NCI-H2029 treated with DMSO at 0.1 percent for 48 hours (cell line): ENCODE data around the gene EOGT.

ENCODE experiments used
- DNase-seq: peaks from one replicate; lab custom pipeline; 2025; lab: John Stamatoyannopoulos, UW

Gene EOGT

DNA sequence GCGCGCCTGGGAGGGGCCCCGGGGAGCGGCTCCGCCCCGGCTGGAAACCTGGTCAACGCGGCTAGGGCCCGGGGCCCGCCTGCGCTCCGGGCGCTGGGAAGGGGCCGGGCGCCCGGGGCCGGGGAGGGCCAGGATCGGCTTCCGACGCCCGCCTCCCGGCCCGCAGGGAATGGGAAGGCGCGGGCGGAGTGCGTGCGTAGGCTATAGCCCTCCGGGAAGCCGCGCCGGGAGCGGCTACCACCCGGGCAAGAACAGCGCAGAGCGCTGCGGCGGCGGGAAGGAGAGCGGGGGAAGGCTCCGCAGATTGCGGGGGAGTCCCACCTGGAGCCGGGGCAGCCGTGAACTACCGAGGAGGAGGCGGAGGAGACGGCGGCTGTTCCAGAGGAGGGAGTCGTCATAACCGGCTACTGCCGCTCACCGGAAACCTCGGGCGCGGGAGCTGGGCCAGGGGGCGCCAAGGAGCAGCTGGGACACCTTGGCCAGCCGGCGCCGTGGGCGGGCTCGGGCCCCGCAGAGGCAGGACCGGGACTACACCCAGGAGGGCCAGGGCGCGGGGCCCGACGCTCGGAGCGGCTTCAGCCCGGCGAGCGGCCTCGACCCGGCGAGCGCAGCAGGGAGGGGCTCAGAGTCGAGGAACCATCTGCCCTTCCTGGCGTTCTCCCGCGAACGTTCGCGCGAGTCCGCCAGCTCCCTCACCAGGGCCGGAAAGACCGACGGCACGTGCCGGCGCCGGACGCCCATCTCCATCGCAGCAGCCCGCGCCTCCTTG is at the start of gene EOGT:
TSS of gene EOGT (minus strand) at position 432 of the 769 bp plus-strand sequence. CDS start 3,838 bp downstream, outside the sequence.
- DNase-seq, result no peak

DNA sequence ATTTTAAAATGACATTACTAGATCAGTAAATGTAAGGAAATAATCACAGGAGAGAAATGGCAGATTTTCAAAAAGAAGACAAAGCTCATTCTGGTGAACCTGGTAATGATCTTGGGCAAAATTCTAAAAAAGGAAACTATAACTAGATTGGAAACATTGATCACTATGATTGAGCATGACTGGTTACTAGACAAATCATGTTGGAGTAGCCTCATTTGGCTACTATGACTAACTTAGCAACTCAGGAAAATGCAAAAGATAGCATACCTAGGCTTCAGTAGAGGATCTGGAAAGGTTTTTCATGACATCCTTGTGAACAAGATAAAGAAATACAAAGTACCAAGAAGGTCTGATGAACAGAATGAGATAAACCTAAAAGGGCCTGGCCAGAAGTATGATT is 46.2 kb upstream of the EOGT start:
- DNase-seq, result no peak

DNA sequence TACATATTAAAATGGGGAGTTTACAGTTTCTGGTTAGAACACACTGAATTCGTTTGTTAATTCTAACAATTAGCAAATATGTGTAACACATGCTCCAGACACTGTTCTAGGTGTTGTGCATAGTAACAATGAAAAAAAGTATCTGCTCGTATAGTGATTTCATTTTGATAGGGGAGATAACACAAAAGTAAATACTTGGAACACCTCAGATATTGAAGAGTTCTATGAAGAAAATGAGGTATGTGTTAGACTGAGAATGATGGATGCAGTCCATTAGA is 45.4 kb upstream of the EOGT start:
- DNase-seq, result no peak

DNA sequence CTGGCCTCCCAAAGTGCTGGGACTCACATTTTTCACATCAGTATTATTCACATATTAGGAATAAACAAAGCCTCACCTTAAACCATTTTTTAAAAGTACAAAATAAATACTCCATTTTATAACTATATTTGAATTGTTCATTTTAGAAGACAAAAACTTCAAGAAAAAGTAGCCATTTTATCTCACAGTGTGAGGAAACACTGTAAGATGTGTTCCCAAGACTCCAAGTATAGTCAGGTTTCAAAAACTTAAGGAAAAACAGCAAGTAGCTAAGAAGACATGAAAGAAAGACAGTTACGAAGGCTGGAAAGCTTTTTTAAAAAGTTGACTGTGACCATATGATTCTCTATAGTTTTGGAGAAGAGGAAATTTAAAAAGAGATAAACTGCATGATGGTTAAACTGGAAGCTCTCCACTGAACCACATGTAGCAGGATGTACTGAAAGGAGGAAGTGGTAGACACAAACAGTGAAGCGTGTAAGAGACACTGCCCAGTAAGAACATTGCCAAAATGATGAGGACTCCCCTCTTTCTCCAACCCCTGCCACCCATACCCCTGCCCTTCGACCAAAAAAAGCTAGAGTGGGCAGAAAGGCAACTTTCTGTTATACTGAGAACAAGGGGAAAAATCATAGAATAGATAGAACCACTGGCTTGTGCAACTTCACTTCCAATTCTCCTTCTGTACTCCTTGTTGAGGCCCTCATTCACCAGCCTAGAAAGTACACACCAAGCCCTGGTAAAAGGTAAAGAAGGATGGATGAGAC is 44.9 kb upstream of the EOGT start:
- no peak for DNase-seq

DNA sequence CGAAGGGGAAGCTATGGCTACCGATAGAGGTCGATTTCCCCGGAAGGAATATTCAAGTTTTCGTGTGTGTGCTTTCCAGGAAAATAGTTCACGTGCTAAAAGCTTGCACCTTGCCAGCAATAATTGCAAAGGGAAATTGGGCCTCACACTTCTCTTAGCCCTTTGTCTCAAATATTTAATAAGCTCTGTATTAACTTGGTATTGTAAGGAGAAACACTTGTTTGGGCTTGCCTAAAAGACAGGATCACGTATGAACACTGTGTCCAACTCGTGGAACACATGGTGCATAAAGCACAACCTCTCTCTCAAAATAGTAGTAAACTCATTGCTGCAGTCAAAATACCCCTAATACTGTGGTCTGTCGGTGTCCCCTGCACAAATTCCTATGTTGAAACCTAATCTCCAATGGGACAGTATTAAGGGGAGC is 39.0 kb upstream of the EOGT start:
- DNase-seq, result no peak

DNA sequence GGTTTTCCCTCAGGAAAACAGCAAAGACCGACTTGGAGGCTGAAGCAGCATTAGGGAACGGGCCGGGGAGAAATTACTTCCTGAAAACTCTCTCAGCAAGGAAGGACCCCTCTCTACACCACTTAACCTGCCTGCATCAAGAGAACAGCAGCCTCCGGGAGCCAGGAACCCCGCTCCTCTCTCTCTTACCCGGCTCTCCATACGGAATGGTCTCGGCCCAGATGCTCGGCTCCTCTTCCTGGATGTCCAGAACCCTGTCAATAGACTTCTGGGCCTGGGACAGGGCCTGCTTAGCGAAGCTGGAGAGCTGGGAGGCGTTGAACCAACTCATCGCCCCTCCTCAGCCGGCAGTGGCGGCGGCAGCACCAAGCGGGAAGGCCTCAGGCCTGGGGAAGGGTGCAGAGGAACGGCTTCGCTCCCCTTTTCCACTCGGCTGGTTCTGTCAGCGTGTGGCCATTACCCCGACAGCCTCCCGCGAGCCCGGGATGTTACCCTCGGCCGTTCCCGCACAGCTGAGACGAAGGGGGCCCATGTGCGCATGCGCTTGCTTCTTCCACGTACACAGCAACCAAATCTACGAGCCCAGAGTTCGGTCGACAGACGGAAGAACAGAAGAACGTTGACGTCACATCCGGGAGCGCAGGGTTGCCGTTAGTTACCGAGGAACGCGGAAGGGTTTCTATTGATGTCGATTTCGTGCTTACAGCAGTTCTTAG is 38.4 kb upstream of the EOGT start, which contains the start of gene TMF1:
TSS of gene TMF1 (minus strand) at position 578 of the 716 bp plus-strand sequence. CDS start at position 331, 247 bp downstream.
- no peak for DNase-seq

DNA sequence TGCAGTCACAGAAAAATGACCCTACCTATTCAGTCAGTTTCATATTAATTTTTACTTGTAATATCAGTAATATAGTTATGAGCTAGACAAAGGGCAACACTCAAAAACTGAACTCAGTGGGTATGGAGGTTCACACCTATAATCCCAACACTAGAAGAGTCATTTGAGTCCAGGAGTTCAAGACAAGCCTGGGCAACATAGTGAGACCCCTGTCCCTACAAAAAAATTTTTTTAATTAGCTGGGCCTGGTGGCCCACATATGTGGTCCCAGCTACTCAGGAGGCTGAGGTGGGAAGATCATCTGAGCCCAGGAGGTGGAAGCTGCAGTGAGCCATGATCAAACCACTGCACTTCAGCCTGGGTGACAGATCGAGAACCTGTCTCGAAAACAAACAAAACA is 35.5 kb upstream of the EOGT start:
- no peak for DNase-seq

DNA sequence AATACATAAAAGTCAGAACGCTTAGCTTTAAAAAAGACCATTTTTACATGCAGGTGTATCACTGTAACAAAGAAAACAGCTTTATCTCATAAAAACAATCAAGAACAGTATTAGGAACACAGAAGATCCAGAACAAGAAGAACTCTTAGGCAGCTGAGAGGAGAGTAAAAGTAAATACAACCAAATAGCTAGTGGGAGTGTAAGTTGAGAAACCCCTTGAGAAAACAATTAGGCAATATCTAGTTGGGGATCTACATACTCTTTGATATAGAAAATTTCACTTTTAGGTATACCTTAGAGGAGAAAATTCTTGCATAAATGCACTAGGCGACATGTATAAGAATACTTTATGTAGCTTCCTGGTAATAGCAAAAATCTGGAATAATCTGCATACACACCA is 31.1 kb upstream of the EOGT start:
- no peak for DNase-seq

DNA sequence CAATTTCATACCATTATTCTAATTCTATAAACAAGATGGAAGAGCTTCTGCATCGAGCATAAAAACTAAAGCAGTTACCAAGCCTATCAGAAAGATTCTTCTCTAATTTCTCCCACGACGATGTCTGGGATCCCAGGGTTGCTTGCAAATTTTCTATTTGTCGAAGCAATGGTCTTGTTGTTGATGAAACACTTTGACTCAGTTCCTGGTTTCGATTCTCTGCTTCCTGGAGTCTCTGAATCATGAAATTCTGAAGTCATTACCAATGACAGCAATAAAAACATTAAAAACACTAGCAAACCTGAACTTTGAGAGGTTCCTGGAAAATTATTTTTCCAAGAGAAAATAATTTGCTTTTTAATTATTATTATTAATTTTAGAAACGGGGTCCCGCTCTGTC is 20.0 kb upstream of the EOGT start:
- no peak for DNase-seq

DNA sequence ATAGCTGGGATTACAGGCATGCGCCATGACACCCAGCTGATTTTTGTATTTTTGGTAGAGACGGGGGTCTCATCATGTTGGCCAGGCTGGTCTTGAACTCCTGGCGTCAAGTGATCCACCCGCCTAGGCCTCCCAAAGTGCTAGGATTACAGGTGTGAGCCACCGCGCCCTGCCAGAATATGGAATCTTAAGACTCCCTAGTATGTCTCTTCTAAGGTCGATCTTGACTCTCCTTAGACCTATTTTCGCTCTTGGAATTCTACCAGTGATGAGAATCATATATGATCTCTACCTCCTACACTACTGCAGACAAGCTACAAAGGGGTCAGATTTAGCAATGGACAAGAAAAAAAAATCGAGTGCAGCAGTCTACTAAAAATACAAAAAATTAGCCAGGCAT is 19.3 kb upstream of the EOGT start:
- DNase-seq, result no peak

DNA sequence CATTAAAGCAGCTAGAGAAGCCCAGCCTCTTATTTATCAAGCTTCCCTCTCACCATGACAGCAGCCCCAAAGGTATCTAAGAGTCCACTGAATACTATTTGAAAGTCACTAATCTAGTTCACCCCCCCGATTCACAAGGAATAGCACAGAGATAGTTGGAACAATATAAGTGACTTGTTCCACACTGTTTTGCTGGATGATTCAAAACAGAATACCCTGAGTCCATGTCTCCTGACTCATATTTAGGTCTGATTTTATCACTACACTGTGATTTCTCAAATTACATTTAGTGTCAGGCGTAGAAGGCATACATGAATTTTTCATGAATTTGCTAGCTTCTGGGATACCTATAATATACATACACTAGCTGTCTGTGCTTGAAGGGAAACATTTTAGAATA is 18.7 kb upstream of the EOGT start:
- DNase-seq, result no peak

DNA sequence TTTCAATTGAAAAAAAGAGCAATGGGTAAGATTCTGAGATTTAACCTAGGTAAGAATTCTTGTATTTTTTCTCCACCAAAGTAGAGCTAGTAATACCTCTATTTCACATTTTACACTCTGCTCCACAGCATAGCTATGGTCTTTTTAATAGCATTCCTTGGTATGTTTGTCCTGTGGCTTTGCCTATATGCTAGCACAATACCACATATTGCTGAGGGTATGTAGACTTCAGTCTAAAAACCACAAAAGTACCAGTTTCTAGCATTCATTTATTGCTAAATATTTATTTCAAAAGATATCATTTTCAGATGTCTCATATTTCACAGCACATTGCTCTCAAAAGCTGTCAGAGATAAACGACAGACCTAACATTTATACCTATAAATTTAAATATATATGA is 18.2 kb upstream of the EOGT start:
- DNase-seq, result no peak

DNA sequence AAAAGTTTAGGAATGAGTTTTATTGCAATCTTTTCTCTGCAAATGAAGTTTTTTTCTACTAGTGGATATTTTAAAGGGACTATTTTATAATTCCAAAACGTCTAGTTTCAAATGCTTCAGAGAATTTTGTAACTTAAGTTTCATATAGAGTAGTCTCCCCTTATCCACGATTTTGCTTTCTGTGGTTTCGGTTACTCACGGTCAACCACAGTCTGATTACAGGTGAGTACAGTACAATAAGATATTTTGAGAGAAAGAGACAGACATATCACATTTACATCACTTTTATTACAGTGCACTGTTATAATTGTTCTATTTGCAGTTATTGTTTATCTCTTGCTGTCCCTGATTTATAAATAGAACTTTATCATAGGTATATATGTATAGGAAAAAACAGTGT is 7.4 kb upstream of the EOGT start:
- DNase-seq, result no peak

DNA sequence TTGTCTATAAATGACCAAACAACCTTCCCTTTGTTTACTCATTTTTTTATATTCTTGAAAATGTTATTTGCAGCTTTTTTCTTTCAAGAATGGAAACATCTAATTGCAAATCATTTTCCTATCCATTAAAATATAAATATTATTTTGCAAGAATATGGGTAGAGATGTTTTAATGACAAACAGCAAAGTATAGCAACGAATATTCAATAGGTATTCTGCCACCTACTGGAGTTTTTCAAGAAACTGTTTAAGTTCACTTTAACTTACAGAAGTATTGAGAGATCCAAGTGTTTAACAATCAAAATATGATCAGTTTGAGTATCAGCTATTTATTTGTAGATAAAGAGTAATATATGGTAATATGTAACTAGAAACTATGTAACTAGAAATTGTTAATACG is 6.9 kb upstream of the EOGT start:
- DNase-seq, result no peak

DNA sequence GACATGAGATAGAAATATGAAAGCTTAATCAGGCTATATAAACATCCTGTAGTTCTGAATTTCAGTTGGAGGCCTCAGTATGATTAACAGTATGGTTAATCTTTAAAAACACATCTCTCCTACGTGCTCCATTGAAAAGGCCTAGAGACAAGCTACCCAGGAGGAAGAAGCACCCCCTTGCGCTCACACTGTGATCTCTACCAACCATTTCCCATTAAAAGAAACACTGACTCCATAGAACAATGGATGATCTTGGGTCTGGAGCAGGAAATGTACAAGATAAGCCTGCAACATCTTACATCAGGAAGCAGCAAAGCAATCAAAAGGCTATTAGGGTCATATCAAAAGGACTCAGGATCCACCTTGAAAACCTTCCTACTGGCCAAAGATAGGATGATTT is 3.4 kb upstream of the EOGT start:
- DNase-seq, result no peak

DNA sequence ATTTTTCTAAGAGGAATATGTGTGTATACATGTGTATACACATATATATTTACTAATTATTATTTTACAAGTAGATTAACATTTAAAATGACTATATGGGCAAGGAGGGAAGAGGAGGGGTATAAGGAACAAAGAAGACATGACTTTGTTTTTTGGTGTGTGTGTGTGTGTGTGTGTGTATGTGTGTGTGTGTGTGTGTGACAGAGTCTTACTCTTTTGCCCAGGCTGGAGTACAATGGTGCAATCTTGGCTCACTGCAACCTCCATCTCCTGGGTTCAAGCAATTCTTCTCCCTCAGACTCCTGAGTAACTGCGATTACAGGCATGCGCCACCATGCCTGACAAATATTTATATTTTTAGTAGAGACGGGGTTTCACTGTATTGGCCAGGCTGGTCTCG is 2.6 kb upstream of the EOGT start:
- no peak for DNase-seq

DNA sequence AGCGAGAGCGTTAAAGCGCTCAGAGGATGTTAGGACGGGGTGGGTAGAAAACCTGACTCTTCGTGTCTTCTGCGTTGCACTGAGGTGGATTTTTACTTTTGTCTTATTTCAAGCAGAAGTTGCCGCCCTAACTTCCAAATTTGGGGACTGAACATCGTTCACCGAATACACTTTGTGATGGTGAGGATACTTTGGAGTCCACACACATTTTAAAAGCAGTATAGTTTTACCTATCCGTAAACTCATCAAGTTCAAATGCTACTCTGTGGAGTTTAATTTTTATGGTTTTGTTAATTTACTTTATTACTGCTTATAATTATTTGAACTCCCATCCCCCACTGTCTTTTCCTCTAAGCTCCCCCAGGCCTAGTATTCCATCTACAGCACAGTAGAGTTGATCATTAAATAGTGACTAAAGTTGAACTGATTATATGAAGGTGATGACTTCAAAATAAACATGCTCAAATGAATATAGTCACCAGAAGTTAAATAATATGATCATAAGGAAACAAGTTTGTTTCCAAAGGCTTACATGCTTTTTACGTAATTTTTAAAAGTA is 617 bp upstream of the EOGT start:
- DNase-seq, result no peak

DNA sequence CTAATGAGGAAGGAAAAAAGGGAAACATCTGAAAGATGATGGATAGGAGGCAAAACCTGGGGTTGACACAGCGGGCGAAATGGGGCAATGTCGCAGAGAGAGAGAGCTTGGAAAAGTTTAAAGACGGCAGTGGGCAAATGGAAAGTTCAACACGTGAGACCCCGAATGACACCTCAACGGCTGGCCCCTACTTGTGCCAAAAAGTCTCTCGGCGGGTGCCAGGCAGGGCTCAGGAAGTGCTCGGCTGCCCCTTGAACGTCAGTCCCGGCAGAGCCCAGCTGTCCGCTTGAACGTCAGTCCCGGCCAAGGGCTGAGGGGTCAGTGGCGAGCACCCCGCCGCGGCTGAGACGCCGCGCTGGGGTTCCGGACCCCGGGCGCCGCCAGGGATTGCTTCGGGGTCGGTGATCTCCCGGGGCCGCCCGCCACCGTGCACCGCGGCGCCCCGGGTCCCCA is 658 bp downstream of the EOGT start:
- DNase-seq, result no peak

DNA sequence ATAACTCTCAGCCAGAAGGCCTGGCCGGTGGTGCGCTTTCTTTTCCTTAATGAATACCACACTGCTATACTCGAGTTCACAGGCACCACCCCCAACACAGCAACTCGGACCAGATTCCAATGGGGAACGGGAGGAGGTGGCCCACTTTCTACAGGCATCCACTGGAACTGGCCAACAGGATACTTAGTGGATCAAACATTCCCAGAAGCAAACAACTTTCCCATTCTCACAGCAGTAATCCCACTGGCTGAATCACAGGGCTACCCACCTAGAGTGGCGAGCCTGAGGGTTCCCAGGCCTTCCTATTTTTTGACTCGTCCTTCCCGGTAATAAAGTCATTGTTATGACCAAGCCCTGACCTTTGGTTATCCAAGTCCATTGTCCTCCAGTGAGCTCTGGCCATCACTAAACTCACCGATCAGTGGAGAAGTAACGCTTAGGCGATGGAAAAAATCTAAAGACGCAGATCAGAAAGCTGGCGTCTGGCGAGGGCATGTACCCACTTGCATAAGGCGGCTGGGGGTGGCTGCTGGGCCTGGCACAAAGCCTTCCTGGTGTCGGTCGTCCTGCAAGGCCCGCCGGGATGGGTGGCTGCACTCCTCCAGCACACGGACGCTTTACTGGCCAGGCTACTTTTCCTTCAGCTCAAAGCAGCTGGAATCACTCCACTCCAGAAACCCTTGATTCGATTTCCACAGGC is 1.2 kb downstream of the EOGT start:
- no peak for DNase-seq

DNA sequence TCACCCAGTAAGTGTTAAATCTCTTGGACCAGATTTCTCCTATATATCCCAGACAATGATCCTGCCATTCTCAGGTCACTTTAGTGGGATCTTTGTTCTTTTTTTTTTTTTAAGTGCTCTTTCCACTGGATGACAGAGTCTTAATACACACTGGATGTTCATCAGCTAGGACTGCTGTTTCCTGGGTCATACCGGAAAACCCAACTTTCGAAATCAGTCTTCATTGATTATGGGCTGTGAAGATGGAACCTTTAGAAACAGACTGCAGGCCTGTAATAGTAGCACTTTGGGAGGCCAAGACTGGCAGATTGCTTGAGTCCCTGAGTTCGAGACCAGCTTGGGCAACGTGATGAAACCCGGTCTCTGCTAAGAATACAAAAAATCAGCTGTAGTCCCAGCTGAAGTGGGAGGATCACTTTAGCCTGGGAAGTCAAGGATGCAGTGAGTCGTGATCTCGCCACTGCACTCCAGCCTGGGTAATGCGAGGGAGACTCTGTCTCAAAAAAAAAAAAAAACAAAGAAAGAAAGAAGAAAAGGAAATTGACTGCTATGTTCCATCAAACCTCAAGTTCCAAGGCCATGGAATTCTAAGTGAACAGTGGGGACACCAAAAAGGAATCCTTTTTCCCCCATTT is 2.3 kb downstream of the EOGT start:
- DNase-seq, result no peak

DNA sequence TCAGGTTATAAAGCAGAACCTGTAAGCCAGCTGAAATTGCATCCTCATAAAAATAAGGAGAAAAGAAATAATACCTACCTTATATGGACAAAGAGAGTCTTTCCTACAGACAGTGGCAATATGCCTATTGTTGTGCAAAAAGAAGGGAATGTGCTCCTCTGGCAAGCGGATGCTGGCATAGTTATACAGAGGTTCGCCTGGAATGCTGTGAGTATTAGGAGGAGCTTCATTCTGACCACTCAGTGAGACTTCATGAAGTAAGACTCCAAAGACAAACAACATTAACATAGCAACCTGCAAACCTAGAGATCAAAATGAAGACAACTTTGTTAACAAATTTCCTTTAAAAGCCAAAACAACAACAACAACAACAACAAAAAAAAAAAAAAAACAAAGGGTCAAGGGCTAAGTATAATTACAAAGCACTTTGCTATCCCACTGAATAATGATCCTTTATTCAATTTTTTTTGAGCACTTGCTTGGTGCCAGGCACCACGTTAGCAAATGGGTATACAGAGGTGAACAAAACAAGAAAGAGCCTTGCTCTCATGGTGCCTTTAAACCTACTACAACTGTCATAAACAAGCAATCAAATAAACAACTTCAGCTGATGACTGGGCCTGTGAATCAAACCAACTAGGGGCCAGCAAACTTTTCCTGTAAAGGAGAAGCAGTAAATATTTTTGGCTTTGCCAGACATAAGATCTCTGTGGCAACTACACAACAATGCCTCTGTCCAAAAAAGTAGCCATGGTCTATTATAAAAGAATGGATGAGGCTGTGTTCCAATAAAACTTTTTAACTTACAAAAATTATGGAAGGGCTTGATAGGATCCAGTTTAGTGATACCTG is 3.7 kb downstream of the EOGT start:
- no peak for DNase-seq
